ENCODE results near the gene GMPS. TPM values are rescaled to one million over a fixed set of nuclear protein-coding genes. Genes with fewer than 3 reads are reported as not detected.

Gene GMPS
- total and polyA plus RNA-seq, 2 of the 13 experiments (the other 11 are each of a cell fraction or from before 2014, with no cell fraction given): 29.6 to 85.5 TPM

GRCh38 chr3:155870945-155871745 lies 695 bp downstream of the GMPS start (continued):
- TF ChIP-seq, protein P1, sequence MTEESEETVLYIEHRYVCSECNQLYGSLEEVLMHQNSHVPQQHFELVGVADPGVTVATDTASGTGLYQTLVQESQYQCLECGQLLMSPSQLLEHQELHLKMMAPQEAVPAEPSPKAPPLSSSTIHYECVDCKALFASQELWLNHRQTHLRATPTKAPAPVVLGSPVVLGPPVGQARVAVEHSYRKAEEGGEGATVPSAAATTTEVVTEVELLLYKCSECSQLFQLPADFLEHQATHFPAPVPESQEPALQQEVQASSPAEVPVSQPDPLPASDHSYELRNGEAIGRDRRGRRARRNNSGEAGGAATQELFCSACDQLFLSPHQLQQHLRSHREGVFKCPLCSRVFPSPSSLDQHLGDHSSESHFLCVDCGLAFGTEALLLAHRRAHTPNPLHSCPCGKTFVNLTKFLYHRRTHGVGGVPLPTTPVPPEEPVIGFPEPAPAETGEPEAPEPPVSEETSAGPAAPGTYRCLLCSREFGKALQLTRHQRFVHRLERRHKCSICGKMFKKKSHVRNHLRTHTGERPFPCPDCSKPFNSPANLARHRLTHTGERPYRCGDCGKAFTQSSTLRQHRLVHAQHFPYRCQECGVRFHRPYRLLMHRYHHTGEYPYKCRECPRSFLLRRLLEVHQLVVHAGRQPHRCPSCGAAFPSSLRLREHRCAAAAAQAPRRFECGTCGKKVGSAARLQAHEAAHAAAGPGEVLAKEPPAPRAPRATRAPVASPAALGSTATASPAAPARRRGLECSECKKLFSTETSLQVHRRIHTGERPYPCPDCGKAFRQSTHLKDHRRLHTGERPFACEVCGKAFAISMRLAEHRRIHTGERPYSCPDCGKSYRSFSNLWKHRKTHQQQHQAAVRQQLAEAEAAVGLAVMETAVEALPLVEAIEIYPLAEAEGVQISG (CRISPR knock-in tag; IDR thresholded peaks at IDR 0.05): peak; percentile 14; the same call in 1 of the 2 replicates
- TF ChIP-seq ZNF652 (CRISPR knock-in tag; IDR thresholded peaks at IDR 0.05; ENCODE audit: borderline replicate concordance, low read depth) (peak; percentile 88), ZFY (CRISPR knock-in tag; IDR thresholded peaks at IDR 0.05) (peak; percentile 59; the same call in 1 of the 2 replicates), MTERF4 (CRISPR knock-in tag; IDR thresholded peaks at IDR 0.05) (peak; percentile 55; the same call in 1 of the 2 replicates), ZFP91 (CRISPR knock-in tag; IDR thresholded peaks at IDR 0.05; ENCODE audit: borderline replicate concordance) (no peak; the same call in 1 of the 2 replicates), MEF2D (CRISPR knock-in tag; IDR thresholded peaks at IDR 0.05) (0 out of 2 replicates have a peak, but pooled peaks have one; percentile 43), ESRRA (CRISPR knock-in tag; IDR thresholded peaks at IDR 0.05; ENCODE audit: low read depth) (peak; percentile 28; the same call in 1 of the 2 replicates), ZNF564 (CRISPR knock-in tag; IDR thresholded peaks at IDR 0.05) (no peak), MEIS2 (CRISPR knock-in tag; IDR thresholded peaks at IDR 0.05) (peak; percentile 20; the same call in 1 of the 2 replicates), HNRNPL (IDR thresholded peaks at IDR 0.05; ENCODE audit: low read depth, low read length) (peak; percentile 69; the same call in 1 of the 2 replicates), ZNF30 (CRISPR knock-in tag; IDR thresholded peaks at IDR 0.05) (no peak), SIX4 (CRISPR knock-in tag; IDR thresholded peaks at IDR 0.05) (no peak), ZNF160 (CRISPR knock-in tag; IDR thresholded peaks at IDR 0.05) (peak; percentile 54; the same call in 1 of the 2 replicates), ZNF674 (CRISPR knock-in tag; IDR thresholded peaks at IDR 0.05; ENCODE audit: low read depth) (0 out of 2 replicates have a peak, but pooled peaks have one; percentile 44)
- TF ChIP-seq, protein P2, sequence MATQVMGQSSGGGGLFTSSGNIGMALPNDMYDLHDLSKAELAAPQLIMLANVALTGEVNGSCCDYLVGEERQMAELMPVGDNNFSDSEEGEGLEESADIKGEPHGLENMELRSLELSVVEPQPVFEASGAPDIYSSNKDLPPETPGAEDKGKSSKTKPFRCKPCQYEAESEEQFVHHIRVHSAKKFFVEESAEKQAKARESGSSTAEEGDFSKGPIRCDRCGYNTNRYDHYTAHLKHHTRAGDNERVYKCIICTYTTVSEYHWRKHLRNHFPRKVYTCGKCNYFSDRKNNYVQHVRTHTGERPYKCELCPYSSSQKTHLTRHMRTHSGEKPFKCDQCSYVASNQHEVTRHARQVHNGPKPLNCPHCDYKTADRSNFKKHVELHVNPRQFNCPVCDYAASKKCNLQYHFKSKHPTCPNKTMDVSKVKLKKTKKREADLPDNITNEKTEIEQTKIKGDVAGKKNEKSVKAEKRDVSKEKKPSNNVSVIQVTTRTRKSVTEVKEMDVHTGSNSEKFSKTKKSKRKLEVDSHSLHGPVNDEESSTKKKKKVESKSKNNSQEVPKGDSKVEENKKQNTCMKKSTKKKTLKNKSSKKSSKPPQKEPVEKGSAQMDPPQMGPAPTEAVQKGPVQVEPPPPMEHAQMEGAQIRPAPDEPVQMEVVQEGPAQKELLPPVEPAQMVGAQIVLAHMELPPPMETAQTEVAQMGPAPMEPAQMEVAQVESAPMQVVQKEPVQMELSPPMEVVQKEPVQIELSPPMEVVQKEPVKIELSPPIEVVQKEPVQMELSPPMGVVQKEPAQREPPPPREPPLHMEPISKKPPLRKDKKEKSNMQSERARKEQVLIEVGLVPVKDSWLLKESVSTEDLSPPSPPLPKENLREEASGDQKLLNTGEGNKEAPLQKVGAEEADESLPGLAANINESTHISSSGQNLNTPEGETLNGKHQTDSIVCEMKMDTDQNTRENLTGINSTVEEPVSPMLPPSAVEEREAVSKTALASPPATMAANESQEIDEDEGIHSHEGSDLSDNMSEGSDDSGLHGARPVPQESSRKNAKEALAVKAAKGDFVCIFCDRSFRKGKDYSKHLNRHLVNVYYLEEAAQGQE (IDR thresholded peaks at IDR 0.05; ENCODE audit: borderline replicate concordance in 1 of 2, low read depth in 1 of 2, low read length in 2 of 2): no peak
- TF ChIP-seq, protein P3, sequence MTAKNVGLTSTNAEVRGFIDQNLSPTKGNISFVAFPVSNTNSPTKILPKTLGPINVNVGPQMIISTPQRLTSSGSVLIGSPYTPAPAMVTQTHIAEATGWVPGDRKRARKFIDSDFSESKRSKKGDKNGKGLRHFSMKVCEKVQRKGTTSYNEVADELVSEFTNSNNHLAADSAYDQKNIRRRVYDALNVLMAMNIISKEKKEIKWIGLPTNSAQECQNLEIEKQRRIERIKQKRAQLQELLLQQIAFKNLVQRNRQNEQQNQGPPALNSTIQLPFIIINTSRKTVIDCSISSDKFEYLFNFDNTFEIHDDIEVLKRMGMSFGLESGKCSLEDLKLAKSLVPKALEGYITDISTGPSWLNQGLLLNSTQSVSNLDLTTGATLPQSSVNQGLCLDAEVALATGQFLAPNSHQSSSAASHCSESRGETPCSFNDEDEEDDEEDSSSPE (CRISPR knock-in tag; IDR thresholded peaks at IDR 0.05): peak; percentile 82
